HEK293T (cell line): Measurements from ENCODE around the gene ABI3BP.

Experiments used
- FOXK2 ChIP-seq: fragments of 450-650 bp; IDR thresholded peaks from 2 replicates; pipeline ENCODE4 v1.6.1; 2016; ENCODE audit warnings: mild to moderate bottlenecking
- SP1 ChIP-seq: fragments of 450-650 bp; IDR thresholded peaks from 2 replicates; pipeline ENCODE4 v1.6.1; 2017

DNA sequence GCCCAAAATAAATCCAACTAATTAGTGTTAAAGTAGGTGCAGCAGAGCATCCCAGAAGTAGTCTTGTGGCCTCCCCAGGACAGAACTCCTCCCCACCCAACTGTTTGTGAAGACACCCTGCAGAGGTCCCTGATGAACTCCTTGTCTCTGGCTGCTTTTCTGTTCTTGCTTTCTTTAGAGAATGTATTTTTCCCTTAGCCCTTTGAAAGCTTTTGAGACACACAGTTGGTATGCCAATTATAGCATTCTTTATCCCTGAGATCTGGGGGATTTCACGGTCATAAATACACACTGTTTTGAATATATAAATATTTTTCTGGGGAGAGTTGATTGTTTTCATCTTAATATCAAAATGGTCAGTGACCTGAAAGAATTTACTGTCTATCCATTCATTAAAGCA, 274.1 kb downstream of the ABI3BP start:
- TF ChIP-seq FOXK2: no peak
- no peak for TF ChIP-seq SP1
